Esophagus squamous epithelium (tissue), 4 donors: ENCODE measurements around the gene ETS2.

ENCODE experiments used
- CTCF ChIP-seq, 6 experiments: fragments of 450-650 bp in 4 of 6; fragments of 200-600 bp in 2 of 6; sonication (generic) in 2 of 6; IDR thresholded peaks; one replicate each; pipeline ENCODE4 v1.5.1; 2016 to 2019; ENCODE audit warnings: antibody characterized with exemption in 6 of 6, mild to moderate bottlenecking in 4 of 6, moderate library complexity in 4 of 6
- POLR2A ChIP-seq, 4 donors: fragments of 450-650 bp; IDR thresholded peaks; one replicate each; pipeline ENCODE4 v1.6.1; 2017; ENCODE audit warnings: antibody characterized with exemption in 4 of 4, mild to moderate bottlenecking in 4 of 4, moderate library complexity in 3 of 4

- TF ChIP-seq CTCF (IDR thresholded peaks at IDR 0.05), result no peak
- TF ChIP-seq POLR2A (IDR thresholded peaks at IDR 0.05), result no peak
These were observed 46.3 kb upstream of the ETS2 start for GRCh38 chr21:38759413-38759812.
